K562 (cell line): ENCODE results near the gene PKLR. TPM values are rescaled to one million over a fixed set of nuclear protein-coding genes. Genes with fewer than 3 reads are reported as not detected.

Experiments used
- CBX8 ChIP-seq: fragments of 200-600 bp; sonication (generic); IDR thresholded peaks from 2 replicates; pipeline ENCODE4 v1.6.1; 2012; ENCODE audit warnings: borderline replicate concordance, mixed run types, low read depth, mild to moderate bottlenecking, moderate library complexity, mixed read lengths, low read length, control low read depth, inconsistent platforms; ENCODE audit not compliant: poor library complexity, severe bottlenecking; ENCODE audit errors: extremely low read depth
- FOXK2 ChIP-seq, 2 experiments: fragments of 450-650 bp; IDR thresholded peaks in 1 of 2; conservative IDR thresholded peaks in 1 of 2; 2 replicates each; pipeline ENCODE4 v1.6.1; 2016; ENCODE audit warnings: low read depth in 2 of 2, mild to moderate bottlenecking in 1 of 2
- HDAC1 ChIP-seq, 2 experiments: fragments of 450-650 bp; IDR thresholded peaks; 2 replicates each; pipeline ENCODE4 v1.6.1; 2016 to 2017; ENCODE audit warnings: inconsistent platforms in 1 of 2, mild to moderate bottlenecking in 1 of 2, moderate library complexity in 1 of 2
- RBM25 ChIP-seq: fragments of 200-400 bp; formaldehyde crosslinking; IDR thresholded peaks from 2 replicates; pipeline ENCODE4 v1.6.1; 2018; ENCODE audit warnings: low read length, low read depth, moderate library complexity; ENCODE audit not compliant: severe bottlenecking
- SOX6 ChIP-seq: fragments of 450-650 bp; IDR thresholded peaks from 2 replicates; pipeline ENCODE4 v1.6.1; 2014; ENCODE audit warnings: mild to moderate bottlenecking
- SP1 ChIP-seq: sonication (generic); formaldehyde crosslinking; IDR thresholded peaks from 2 replicates; pipeline ENCODE4 v1.8.1; 2022; ENCODE audit warnings: mild to moderate bottlenecking, missing genetic modification reagents
- ZBTB7A ChIP-seq: IDR thresholded peaks from 2 replicates; pipeline ENCODE4 v1.6.1; 2011; ENCODE audit warnings: low read depth, mild to moderate bottlenecking, low read length, moderate library complexity, borderline replicate concordance; ENCODE audit not compliant: control insufficient read depth
- ZFP36 ChIP-seq: fragments of 150-350 bp; IDR thresholded peaks from 2 replicates; pipeline ENCODE4 v1.6.1; 2018; ENCODE audit warnings: low read length, low read depth; ENCODE audit not compliant: partially characterized antibody
- polyA plus RNA-seq, 8 experiments: library from polyadenylated mRNA; depleted of rRNA in 4 of 8; stranded (reverse) in 5 of 8; unstranded in 3 of 8; fragments of >200 nt; fragmentation: Nextera tagmentation in 2 of 8; fragmentation: Illumina TruSeq in 1 of 8; extraction: Ambion mirVana in 2 of 8; extraction: Trizol in 1 of 8; gene quantifications; 2 replicates each; pipeline versions ENCODE4 v1.2.1 to v1.2.3, GENCODE V29; 2011 to 2014; ENCODE audit warnings: inconsistent platforms in 1 of 8, missing spikeins in 1 of 8
- total RNA-seq, 7 experiments: library from RNA; depleted of rRNA in 6 of 7; stranded (reverse); fragments of >200 nt in 6 of 7; fragmentation: Illumina TruSeq in 2 of 7; extraction: Trizol in 2 of 7; gene quantifications; 2 replicates each; pipeline versions ENCODE4 v1.2.1 to v1.2.3, GENCODE V29; 2011 to 2021; ENCODE audit warnings: low replicate concordance in 1 of 7
- TF ChIP-seq, protein P1 (sequence below): fragments of 450-650 bp; IDR thresholded peaks from 2 replicates; pipeline ENCODE4 v1.6.1; 2016
- TF ChIP-seq, protein P2 (sequence below), 2 experiments: fragments of 450-650 bp in 1 of 2; sonication (generic) in 1 of 2; formaldehyde crosslinking in 1 of 2; IDR thresholded peaks; 2 replicates each; pipeline versions ENCODE4 v1.7.1 to v1.9.0; 2016 to 2022; ENCODE audit warnings: inconsistent platforms in 1 of 2, mild to moderate bottlenecking in 1 of 2, missing genetic modification reagents in 1 of 2
- TF ChIP-seq, protein P3 (sequence below), 2 experiments: IDR thresholded peaks; 2 replicates each; pipeline ENCODE4 v1.6.1; 2011; ENCODE audit warnings: borderline replicate concordance in 1 of 2, control low read depth in 1 of 2, low read depth in 1 of 2, low read length in 1 of 2, mild to moderate bottlenecking in 1 of 2, mixed read lengths in 1 of 2, moderate library complexity in 1 of 2; ENCODE audit not compliant: insufficient read depth in 1 of 2, insufficient read length in 1 of 2, poor library complexity in 1 of 2, severe bottlenecking in 1 of 2; ENCODE audit errors: extremely low read depth in 1 of 2

PKLR gene
- total and polyA plus RNA-seq, 9 of the 15 experiments (the other 6 are each of a cell fraction or from before 2014, with no cell fraction given) = 10.7 to 78.4 (median 38.2) TPM

DNA sequence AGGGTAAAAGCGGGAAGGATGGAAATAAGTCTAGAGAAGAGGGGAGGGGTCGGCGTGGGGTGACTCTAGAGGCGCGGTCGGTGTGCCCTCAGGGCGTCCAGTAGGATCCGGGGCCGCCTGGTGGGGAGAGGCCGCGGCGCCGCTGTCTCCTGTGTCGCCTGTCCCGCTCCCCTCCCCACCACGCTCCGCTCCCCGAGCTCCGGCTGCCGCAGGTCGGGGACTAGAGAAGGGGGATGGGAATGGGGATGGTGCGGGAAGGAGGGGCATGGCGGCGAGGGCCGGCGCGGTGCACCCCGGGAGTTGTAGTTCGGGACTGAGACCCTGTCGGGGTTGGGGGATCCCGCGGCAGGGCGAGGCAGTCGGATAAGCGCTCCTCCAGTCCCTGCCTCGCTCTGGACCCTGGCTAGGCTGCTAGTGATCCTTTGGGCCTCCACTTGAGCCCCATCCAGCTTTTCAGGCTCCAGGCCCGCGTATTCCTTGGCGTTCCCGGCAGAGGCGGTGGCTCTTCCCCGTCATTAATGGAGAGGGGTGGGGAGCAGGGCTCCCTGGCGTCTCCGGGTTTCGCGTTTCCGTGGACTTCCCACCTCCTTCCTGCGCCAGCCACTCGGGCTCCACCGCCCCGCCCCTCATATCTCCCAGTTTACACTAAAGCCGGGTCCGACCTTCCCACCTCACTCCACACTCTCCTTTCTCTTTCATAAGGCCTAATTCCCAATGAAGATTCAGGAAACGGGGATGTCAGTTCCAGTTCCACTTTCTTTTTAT lies 45.8 kb downstream of the PKLR start, which contains the start of gene ENTREP3 (continued):
- TF ChIP-seq FOXK2 (conservative IDR thresholded peaks at IDR 0.05 in 1 of 2, IDR thresholded peaks at IDR 0.05 in 1 of 2; ENCODE audit: low read depth in 2 of 2) = no peak
- 0 out of 4 replicates have a peak, but pooled peaks of 1 of the 2 experiments have one; percentile 50 for TF ChIP-seq HDAC1 (IDR thresholded peaks at IDR 0.05)
- peak; percentile 82 for TF ChIP-seq ZBTB7A
- TF ChIP-seq, protein P1, sequence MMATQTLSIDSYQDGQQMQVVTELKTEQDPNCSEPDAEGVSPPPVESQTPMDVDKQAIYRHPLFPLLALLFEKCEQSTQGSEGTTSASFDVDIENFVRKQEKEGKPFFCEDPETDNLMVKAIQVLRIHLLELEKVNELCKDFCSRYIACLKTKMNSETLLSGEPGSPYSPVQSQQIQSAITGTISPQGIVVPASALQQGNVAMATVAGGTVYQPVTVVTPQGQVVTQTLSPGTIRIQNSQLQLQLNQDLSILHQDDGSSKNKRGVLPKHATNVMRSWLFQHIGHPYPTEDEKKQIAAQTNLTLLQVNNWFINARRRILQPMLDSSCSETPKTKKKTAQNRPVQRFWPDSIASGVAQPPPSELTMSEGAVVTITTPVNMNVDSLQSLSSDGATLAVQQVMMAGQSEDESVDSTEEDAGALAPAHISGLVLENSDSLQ = no peak
- peak; percentile 76 for TF ChIP-seq SP1 (CRISPR knock-in tag)
- TF ChIP-seq, protein P2, sequence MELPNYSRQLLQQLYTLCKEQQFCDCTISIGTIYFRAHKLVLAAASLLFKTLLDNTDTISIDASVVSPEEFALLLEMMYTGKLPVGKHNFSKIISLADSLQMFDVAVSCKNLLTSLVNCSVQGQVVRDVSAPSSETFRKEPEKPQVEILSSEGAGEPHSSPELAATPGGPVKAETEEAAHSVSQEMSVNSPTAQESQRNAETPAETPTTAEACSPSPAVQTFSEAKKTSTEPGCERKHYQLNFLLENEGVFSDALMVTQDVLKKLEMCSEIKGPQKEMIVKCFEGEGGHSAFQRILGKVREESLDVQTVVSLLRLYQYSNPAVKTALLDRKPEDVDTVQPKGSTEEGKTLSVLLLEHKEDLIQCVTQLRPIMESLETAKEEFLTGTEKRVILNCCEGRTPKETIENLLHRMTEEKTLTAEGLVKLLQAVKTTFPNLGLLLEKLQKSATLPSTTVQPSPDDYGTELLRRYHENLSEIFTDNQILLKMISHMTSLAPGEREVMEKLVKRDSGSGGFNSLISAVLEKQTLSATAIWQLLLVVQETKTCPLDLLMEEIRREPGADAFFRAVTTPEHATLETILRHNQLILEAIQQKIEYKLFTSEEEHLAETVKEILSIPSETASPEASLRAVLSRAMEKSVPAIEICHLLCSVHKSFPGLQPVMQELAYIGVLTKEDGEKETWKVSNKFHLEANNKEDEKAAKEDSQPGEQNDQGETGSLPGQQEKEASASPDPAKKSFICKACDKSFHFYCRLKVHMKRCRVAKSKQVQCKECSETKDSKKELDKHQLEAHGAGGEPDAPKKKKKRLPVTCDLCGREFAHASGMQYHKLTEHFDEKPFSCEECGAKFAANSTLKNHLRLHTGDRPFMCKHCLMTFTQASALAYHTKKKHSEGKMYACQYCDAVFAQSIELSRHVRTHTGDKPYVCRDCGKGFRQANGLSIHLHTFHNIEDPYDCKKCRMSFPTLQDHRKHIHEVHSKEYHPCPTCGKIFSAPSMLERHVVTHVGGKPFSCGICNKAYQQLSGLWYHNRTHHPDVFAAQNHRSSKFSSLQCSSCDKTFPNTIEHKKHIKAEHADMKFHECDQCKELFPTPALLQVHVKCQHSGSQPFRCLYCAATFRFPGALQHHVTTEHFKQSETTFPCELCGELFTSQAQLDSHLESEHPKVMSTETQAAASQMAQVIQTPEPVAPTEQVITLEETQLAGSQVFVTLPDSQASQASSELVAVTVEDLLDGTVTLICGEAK (IDR thresholded peaks at IDR 0.05) = peak; percentile 49; the same call in 1 of the 2 replicates
- TF ChIP-seq, protein P2 (CRISPR knock-in tag; IDR thresholded peaks at IDR 0.05) = no peak
- TF ChIP-seq ZFP36 = no peak
- peak; percentile 24; the same call in 1 of the 2 replicates for TF ChIP-seq SOX6
- TF ChIP-seq, protein P3, sequence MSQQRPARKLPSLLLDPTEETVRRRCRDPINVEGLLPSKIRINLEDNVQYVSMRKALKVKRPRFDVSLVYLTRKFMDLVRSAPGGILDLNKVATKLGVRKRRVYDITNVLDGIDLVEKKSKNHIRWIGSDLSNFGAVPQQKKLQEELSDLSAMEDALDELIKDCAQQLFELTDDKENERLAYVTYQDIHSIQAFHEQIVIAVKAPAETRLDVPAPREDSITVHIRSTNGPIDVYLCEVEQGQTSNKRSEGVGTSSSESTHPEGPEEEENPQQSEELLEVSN (IDR thresholded peaks at IDR 0.05; ENCODE audit: borderline replicate concordance in 1 of 2, extremely low read depth in 1 of 2, insufficient read depth in 1 of 2, insufficient read length in 1 of 2, low read depth in 1 of 2, low read length in 1 of 2, poor library complexity in 1 of 2, severe bottlenecking in 1 of 2) = peak; percentile 27 to 56
- TF ChIP-seq CBX8 = no peak
- TF ChIP-seq RBM25 = no peak
